HepG2 (cell line): Measurements from ENCODE around the gene P4HTM. TPM values are rescaled to one million over a fixed set of nuclear protein-coding genes. Genes with fewer than 3 reads are reported as not detected.

Experiments
- BATF2 ChIP-seq: sonication (generic); formaldehyde crosslinking; IDR thresholded peaks from 2 replicates; pipeline ENCODE4 v1.8.0; 2022; ENCODE audit warnings: mild to moderate bottlenecking, missing genetic modification reagents, moderate library complexity
- DMAP1 ChIP-seq: IDR thresholded peaks from 2 replicates; pipeline ENCODE4 v1.6.1; 2016
- DNMT3B ChIP-seq: conservative IDR thresholded peaks from 2 replicates; pipeline ENCODE4 v1.6.1; 2016; ENCODE audit warnings: missing biosample characterization, control low read depth
- EHMT2 ChIP-seq: fragments of 200-600 bp; sonication (generic); IDR thresholded peaks from 2 replicates; pipeline ENCODE4 v1.7.0; 2017; ENCODE audit warnings: antibody characterized with exemption, low read depth, low read length, borderline replicate concordance
- HOXD1 ChIP-seq: sonication (generic); formaldehyde crosslinking; IDR thresholded peaks from 2 replicates; pipeline ENCODE4 v1.5.0; 2020; ENCODE audit warnings: missing genetic modification reagents
- JUND ChIP-seq: sonication (generic); formaldehyde crosslinking; IDR thresholded peaks from 2 replicates; pipeline ENCODE4 v1.8.0; 2022; ENCODE audit warnings: mild to moderate bottlenecking, missing genetic modification reagents
- NONO ChIP-seq, 2 experiments: fragments of 450-650 bp in 1 of 2; sonication (generic) in 1 of 2; formaldehyde crosslinking in 1 of 2; IDR thresholded peaks in 1 of 2; conservative IDR thresholded peaks in 1 of 2; 2 replicates each; pipeline versions ENCODE4 v1.6.1 to v1.8.0; 2017 to 2022; ENCODE audit warnings: mild to moderate bottlenecking in 1 of 2, missing genetic modification reagents in 1 of 2, moderate library complexity in 1 of 2
- SNAPC2 ChIP-seq: sonication (generic); formaldehyde crosslinking; IDR thresholded peaks from 2 replicates; pipeline ENCODE4 v1.8.1; 2022; ENCODE audit warnings: mild to moderate bottlenecking, missing genetic modification reagents
- SRSF9 ChIP-seq: fragments of 200-400 bp; formaldehyde crosslinking; IDR thresholded peaks from 2 replicates; pipeline ENCODE4 v1.6.1; 2018; ENCODE audit warnings: borderline replicate concordance, mild to moderate bottlenecking, low read depth, low read length; ENCODE audit not compliant: insufficient read depth, poor library complexity, severe bottlenecking
- TRAFD1 ChIP-seq: sonication (generic); formaldehyde crosslinking; IDR thresholded peaks from 2 replicates; pipeline ENCODE4 v1.5.1; 2020; ENCODE audit warnings: missing genetic modification reagents, mild to moderate bottlenecking, borderline replicate concordance
- ZBTB4 ChIP-seq: sonication (generic); formaldehyde crosslinking; IDR thresholded peaks from 2 replicates; pipeline ENCODE4 v1.4.0; 2020; ENCODE audit warnings: missing genetic modification reagents, mild to moderate bottlenecking, borderline replicate concordance
- ZNF121 ChIP-seq: sonication (generic); formaldehyde crosslinking; IDR thresholded peaks from 2 replicates; pipeline ENCODE4 v1.5.0; 2020; ENCODE audit warnings: mild to moderate bottlenecking, missing genetic modification reagents
- ZNF704 ChIP-seq: sonication (generic); formaldehyde crosslinking; IDR thresholded peaks from 2 replicates; pipeline ENCODE4 v1.8.1; 2023; ENCODE audit warnings: mild to moderate bottlenecking, inconsistent platforms, moderate library complexity, missing genetic modification reagents, borderline replicate concordance
- polyA plus RNA-seq, 8 experiments: library from polyadenylated mRNA; depleted of rRNA in 3 of 8; stranded (reverse) in 7 of 8; unstranded in 1 of 8; fragments of >200 nt; fragmentation: Illumina TruSeq in 4 of 8; extraction: Trizol in 4 of 8; gene quantifications; 2 replicates each; pipeline versions ENCODE4 v1.2.1 to v1.2.3, GENCODE V29; 2011 to 2016; ENCODE audit warnings: low read depth in 4 of 8, missing spikeins in 1 of 8, mixed read lengths in 1 of 8; ENCODE audit not compliant: insufficient read depth in 1 of 8
- total RNA-seq, 5 experiments: library from RNA; depleted of rRNA; stranded (reverse); fragments of >200 nt; fragmentation: Illumina TruSeq; extraction: Trizol; gene quantifications; 2 replicates each; pipeline ENCODE4 v1.2.3, GENCODE V29; 2016; ENCODE audit warnings: low read depth in 1 of 5
- TF ChIP-seq, protein P1 (sequence below): sonication (generic); formaldehyde crosslinking; IDR thresholded peaks from 2 replicates; pipeline ENCODE4 v1.8.0; 2022; ENCODE audit warnings: mild to moderate bottlenecking, missing genetic modification reagents; ENCODE audit not compliant: insufficient replicate concordance
- TF ChIP-seq, protein P2 (sequence below): sonication (generic); formaldehyde crosslinking; IDR thresholded peaks from 2 replicates; pipeline ENCODE4 v1.5.0; 2020; ENCODE audit warnings: mild to moderate bottlenecking, low read depth, missing genetic modification reagents, borderline replicate concordance
- TF ChIP-seq, protein P3 (sequence below): sonication (generic); formaldehyde crosslinking; IDR thresholded peaks from 2 replicates; pipeline ENCODE4 v1.4.0; 2020; ENCODE audit warnings: mild to moderate bottlenecking, missing genetic modification reagents

P4HTM gene
- total and polyA plus RNA-seq, 2 of the 13 experiments (the other 11 are each of a cell fraction or from before 2014, with no cell fraction given), result 0.01 TPM; not detected in 1

GRCh38 chr3:49021813-49022687 is 32.0 kb downstream of the P4HTM start, which contains the start of gene NDUFAF3 (continued):
- TF ChIP-seq ZNF704 (CRISPR knock-in tag), result no peak
- no peak for TF ChIP-seq ZBTB4
- TF ChIP-seq DMAP1 (CRISPR knock-in tag), result peak; percentile 41; the same call in 1 of the 2 replicates
- TF ChIP-seq DNMT3B (CRISPR knock-in tag), result no peak; the same call in 1 of the 2 replicates
- TF ChIP-seq, protein P1, sequence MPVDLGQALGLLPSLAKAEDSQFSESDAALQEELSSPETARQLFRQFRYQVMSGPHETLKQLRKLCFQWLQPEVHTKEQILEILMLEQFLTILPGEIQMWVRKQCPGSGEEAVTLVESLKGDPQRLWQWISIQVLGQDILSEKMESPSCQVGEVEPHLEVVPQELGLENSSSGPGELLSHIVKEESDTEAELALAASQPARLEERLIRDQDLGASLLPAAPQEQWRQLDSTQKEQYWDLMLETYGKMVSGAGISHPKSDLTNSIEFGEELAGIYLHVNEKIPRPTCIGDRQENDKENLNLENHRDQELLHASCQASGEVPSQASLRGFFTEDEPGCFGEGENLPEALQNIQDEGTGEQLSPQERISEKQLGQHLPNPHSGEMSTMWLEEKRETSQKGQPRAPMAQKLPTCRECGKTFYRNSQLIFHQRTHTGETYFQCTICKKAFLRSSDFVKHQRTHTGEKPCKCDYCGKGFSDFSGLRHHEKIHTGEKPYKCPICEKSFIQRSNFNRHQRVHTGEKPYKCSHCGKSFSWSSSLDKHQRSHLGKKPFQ, result peak; percentile 95
- TF ChIP-seq ZNF121 (CRISPR knock-in tag), result no peak
- TF ChIP-seq HOXD1 (CRISPR knock-in tag), result peak; percentile 89
- no peak for TF ChIP-seq BATF2 (CRISPR knock-in tag)
- TF ChIP-seq, protein P2, sequence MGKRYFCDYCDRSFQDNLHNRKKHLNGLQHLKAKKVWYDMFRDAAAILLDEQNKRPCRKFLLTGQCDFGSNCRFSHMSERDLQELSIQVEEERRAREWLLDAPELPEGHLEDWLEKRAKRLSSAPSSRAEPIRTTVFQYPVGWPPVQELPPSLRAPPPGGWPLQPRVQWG (CRISPR knock-in tag), result no peak
- TF ChIP-seq, protein P3, sequence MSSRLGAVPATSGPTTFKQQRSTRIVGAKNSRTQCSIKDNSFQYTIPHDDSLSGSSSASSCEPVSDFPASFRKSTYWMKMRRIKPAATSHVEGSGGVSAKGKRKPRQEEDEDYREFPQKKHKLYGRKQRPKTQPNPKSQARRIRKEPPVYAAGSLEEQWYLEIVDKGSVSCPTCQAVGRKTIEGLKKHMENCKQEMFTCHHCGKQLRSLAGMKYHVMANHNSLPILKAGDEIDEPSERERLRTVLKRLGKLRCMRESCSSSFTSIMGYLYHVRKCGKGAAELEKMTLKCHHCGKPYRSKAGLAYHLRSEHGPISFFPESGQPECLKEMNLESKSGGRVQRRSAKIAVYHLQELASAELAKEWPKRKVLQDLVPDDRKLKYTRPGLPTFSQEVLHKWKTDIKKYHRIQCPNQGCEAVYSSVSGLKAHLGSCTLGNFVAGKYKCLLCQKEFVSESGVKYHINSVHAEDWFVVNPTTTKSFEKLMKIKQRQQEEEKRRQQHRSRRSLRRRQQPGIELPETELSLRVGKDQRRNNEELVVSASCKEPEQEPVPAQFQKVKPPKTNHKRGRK, result no peak
- TF ChIP-seq JUND (CRISPR knock-in tag), result no peak
- no peak for TF ChIP-seq SRSF9
- TF ChIP-seq EHMT2, result no peak
- no peak for TF ChIP-seq TRAFD1 (CRISPR knock-in tag)
- TF ChIP-seq NONO (IDR thresholded peaks at IDR 0.05), result no peak
- peak; percentile 65 for TF ChIP-seq NONO (CRISPR knock-in tag; conservative IDR thresholded peaks at IDR 0.05)
- peak; percentile 60; the same call in 1 of the 2 replicates for TF ChIP-seq SNAPC2
